Lung (tissue), 12 donors: ENCODE data around the gene CENPT. TPM values are rescaled to one million over a fixed set of nuclear protein-coding genes. Genes with fewer than 3 reads are reported as not detected.

Experiments
- ATAC-seq: fragments of 200-7000 bp; cut with Tn5 transposase; one replicate; pipeline ENCODE4 v1.9.1; 2020; ENCODE audit warnings: moderate number of reproducible peaks; ENCODE audit not compliant: insufficient read depth, low FRiP score
- DNase-seq, 3 donors: peaks; one replicate each; pipeline ENCODE4 v3.0.0-alpha.2; 2013 to 2017
- H3K27ac ChIP-seq, 2 donors: one replicate each; pipeline ENCODE4 v1.5.1; 2013; ENCODE audit warnings: mild to moderate bottlenecking in 2 of 2, moderate library complexity in 2 of 2, control low read depth in 1 of 2, inconsistent platforms in 1 of 2, low read depth in 1 of 2, low read length in 1 of 2
- H3K27me3 ChIP-seq, 3 donors: one replicate each; pipeline ENCODE4 v1.5.1; 2013; ENCODE audit warnings: low read length in 2 of 3; ENCODE audit not compliant: control insufficient read depth in 3 of 3, insufficient read depth in 3 of 3
- H3K36me3 ChIP-seq, 4 donors: one replicate each; pipeline ENCODE4 v1.5.1; 2013; ENCODE audit warnings: low read length in 4 of 4, mild to moderate bottlenecking in 1 of 4, moderate library complexity in 1 of 4; ENCODE audit not compliant: control insufficient read depth in 4 of 4, insufficient read depth in 4 of 4
- H3K4me1 ChIP-seq, 5 donors: one replicate each; pipeline ENCODE4 v1.5.1; 2013; ENCODE audit warnings: low read length in 5 of 5, mild to moderate bottlenecking in 2 of 5, moderate library complexity in 1 of 5; ENCODE audit not compliant: control insufficient read depth in 5 of 5, insufficient read depth in 5 of 5
- H3K4me3 ChIP-seq: one replicate; pipeline ENCODE4 v1.5.1; 2013; ENCODE audit warnings: mild to moderate bottlenecking, control low read depth, moderate library complexity
- H3K9ac ChIP-seq, 2 donors: one replicate each; pipeline ENCODE4 v1.5.1; 2013; ENCODE audit warnings: low read length in 2 of 2, control low read depth in 1 of 2; ENCODE audit not compliant: insufficient read depth in 1 of 2
- H3K9me3 ChIP-seq, 4 donors: one replicate each; pipeline ENCODE4 v1.5.1; 2013; ENCODE audit warnings: low read length in 3 of 4, mild to moderate bottlenecking in 1 of 4, moderate library complexity in 1 of 4; ENCODE audit not compliant: control insufficient read depth in 4 of 4, insufficient read depth in 3 of 4
- WGBS, 2 donors: extraction: QIAGEN DNeasy Blood & Tissue Kit; methylation state at CpG; one replicate each; pipeline ENCODE4 v1.1.7; 2013; 5-methylcytosine and 5-hydroxymethylcytosine counted together
- polyA plus RNA-seq, 2 donors: library from polyadenylated mRNA; stranded (reverse); fragments of 200-250 nt; gene quantifications; one replicate each; pipeline ENCODE4 v1.2.1, GENCODE V29; 2013
- total RNA-seq, 2 donors: library from RNA; depleted of rRNA in 1 of 2; stranded (reverse); fragments of >200 nt in 1 of 2; gene quantifications; one replicate each; pipeline ENCODE4 v1.2.1, GENCODE V29; 2014 to 2021
- TF ChIP-seq, protein P1 (sequence below): IDR thresholded peaks from 2 replicates; pipeline ENCODE4 v1.5.1; 2012; ENCODE audit warnings: mild to moderate bottlenecking; ENCODE audit errors: control extremely low read depth, extremely low read depth
- donor health status: control.
- donor health status: control.
- donor health status: Bipolar disorder and iron deficiency.
- donor health status: healthy.
- donor health status: DM: yes; HTN: yes; CAD: no.

Gene CENPT
- total and polyA plus RNA-seq, 4 donors = 28.5 to 47.5 (median 33.0) TPM

- TF ChIP-seq, protein P1, sequence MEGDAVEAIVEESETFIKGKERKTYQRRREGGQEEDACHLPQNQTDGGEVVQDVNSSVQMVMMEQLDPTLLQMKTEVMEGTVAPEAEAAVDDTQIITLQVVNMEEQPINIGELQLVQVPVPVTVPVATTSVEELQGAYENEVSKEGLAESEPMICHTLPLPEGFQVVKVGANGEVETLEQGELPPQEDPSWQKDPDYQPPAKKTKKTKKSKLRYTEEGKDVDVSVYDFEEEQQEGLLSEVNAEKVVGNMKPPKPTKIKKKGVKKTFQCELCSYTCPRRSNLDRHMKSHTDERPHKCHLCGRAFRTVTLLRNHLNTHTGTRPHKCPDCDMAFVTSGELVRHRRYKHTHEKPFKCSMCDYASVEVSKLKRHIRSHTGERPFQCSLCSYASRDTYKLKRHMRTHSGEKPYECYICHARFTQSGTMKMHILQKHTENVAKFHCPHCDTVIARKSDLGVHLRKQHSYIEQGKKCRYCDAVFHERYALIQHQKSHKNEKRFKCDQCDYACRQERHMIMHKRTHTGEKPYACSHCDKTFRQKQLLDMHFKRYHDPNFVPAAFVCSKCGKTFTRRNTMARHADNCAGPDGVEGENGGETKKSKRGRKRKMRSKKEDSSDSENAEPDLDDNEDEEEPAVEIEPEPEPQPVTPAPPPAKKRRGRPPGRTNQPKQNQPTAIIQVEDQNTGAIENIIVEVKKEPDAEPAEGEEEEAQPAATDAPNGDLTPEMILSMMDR = no peak
- ATAC-seq (no peak), DNase-seq (no peak)
- peak overlapping the region; percentile 66 to 91 for H3K27ac ChIP-seq
- no peaks in the 10 kb centered on the region for H3K9me3 ChIP-seq
- 11 to 14% methylated on average over 23 of the region's 23 CpGs for WGBS, 2 donors
- peak overlapping the region; percentile 95 for H3K4me3 ChIP-seq
- H3K9ac ChIP-seq = peak overlapping the region; percentile 63 to 80
- H3K27me3 ChIP-seq = no peaks in the 10 kb centered on the region
- peaks cover 0 to 40% (median 25%) of the 10 kb centered on the region in 4 donors for H3K36me3 ChIP-seq
- H3K4me1 ChIP-seq = peaks cover 7 to 15% (median 9%) of the 10 kb centered on the region in 5 donors
Observed at GRCh38 chr16:67873435-67874370, 26.2 kb upstream of the CENPT start.

DNA sequence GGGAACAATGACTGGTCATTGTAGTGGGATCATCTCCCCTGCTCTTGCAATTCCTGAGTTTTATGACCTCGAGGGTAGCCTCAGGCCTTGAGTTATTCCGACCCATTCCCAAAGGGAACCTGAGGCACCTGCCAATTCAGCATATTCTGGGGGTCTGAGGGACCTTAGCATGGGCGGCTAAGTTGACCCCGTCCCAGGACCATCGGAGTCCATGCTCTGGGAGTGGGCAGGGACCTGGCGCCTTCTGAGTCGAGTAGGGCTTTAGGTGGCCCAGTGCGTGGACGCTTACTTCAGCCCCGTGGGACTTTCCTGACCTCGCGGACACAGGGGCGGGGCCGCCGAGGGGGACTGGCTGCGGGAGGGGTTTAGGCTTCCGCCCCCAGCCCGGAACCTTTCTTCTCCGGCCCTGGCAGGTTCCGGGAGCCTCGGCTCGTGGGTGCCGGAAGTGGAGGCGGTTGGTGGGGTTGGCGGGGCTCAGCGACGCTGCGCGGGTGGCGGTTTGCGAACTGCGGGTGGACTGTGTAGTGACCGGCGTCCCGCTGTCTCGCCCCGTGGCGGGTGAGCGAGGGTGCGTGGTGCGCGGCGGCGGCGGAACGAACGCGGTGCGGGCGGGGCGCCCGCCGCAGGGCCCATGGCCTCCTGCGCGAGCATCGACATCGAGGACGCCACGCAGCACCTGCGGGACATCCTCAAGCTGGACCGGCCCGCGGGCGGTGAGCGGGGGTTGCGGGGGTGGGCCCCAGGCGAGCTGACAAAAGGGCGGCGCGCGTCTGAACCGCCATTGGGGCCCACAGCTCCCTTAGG lies 25.3 kb upstream of the CENPT start, which contains the start of gene EDC4:
Gene EDC4, plus strand, starts transcription at position 422 of the 804 bp plus-strand sequence. Its CDS starts 210 bp downstream, at position 632.
- WGBS, 2 donors = 1 to 3% methylated on average over 38 to 72 of the region's 72 CpGs
- Histone ChIP-seq H3K9ac (peak within 1 kb of the TSS; percentile 63 to 80), H3K27me3 (no peaks in the 10 kb centered on the region), H3K4me3 (peak within 1 kb of the TSS; percentile 95), H3K27ac (peak within 1 kb of the TSS; percentile 66 to 91), H3K36me3 (peaks cover 0 to 38% (median 23%) of the 10 kb centered on the region in 4 donors), H3K4me1 (peaks cover 7 to 15% (median 9%) of the 10 kb centered on the region in 5 donors), H3K9me3 (no peaks in the 10 kb centered on the region)
- ATAC-seq (peak; percentile 91), DNase-seq (peak; percentile 70 to 79 (median 79))
- TF ChIP-seq, protein P1 = no peak

GRCh38 chr16:67872131-67872630 lies 24.7 kb upstream of the CENPT start:
- TF ChIP-seq, protein P1 = no peak
- no peak for DNase-seq
- no peaks in the 10 kb centered on the region for H3K9me3 ChIP-seq
- H3K36me3 ChIP-seq = peaks cover 0 to 38% (median 19%) of the 10 kb centered on the region in 4 donors
- H3K9ac ChIP-seq = peak overlapping the region; percentile 43 to 80
- 58 to 64% methylated on average over 2 of the region's 2 CpGs for WGBS, 2 donors
- H3K4me3 ChIP-seq = no peak overlapping the region
- H3K4me1 ChIP-seq = peaks cover 7 to 15% (median 9%) of the 10 kb centered on the region in 5 donors
- no peak for ATAC-seq
- no peaks in the 10 kb centered on the region for H3K27me3 ChIP-seq
- peak overlapping the region in 1 of 2 donors; percentile 91 for H3K27ac ChIP-seq
